K562 (cell line): ENCODE measurements around the gene C13orf42. TPM values are rescaled to one million over a fixed set of nuclear protein-coding genes. Genes with fewer than 3 reads are reported as not detected.
A peak's percentile ranks its signal among the peaks of the same experiment; 100 is the strongest.

Experiments used
- ATAC-seq: fragments of 200-7000 bp; cut with Tn5 transposase; 3 replicates; pipeline ENCODE4 v1.9.1; 2020; ENCODE audit warnings: moderate library complexity
- BruUV-seq: library from RNA; stranded (reverse); fragments of 400-500 nt; replicated peaks from 2 replicates; lab custom pipeline; 2021; lab: Mats Ljungman, UMichigan
- CTCF ChIA-PET: fragments of 300-600 bp; formaldehyde crosslinking; extraction: SDS; loops from one replicate; lab custom pipeline; 2021; ENCODE audit warnings: low intra/inter-chr PET ratio; lab: Yijun Ruan, JAX
- POLR2A ChIA-PET: fragments of 300-600, 350-650 bp; sonication (Branson Sonifier 250); formaldehyde crosslinking; extraction: SDS; loops from one replicate; lab custom pipeline; 2021; ENCODE audit warnings: antibody characterized with exemption, inconsistent platforms; lab: Yijun Ruan, JAX
- DNase-seq, 4 experiments: peaks; one replicate each; pipeline versions ENCODE4 v3.0.0 to v3.0.0-alpha.2; 2011 to 2018; ENCODE audit warnings: low spot score in 3 of 4, mixed read lengths in 3 of 4; ENCODE audit errors: extremely low read depth in 1 of 4
- FAIRE-seq: peaks from 2 replicates; lab custom pipeline; 2011; peaks lifted over from hg19 to GRCh38; lab: Jason Lieb, UNC
- H2AFZ ChIP-seq: 2 replicates; pipeline ENCODE4 v1.6.0; 2011; ENCODE audit warnings: low read depth, low read length, control low read depth, inconsistent platforms
- H3K27ac ChIP-seq: fragments of 200-600 bp; 3 replicates; pipeline ENCODE4 v1.8.0; 2011; ENCODE audit warnings: low read depth, mild to moderate bottlenecking, control low read depth, inconsistent platforms, low read length, moderate library complexity, mixed read lengths; ENCODE audit errors: extremely low read depth
- H3K27me3 ChIP-seq, 2 experiments: fragments of 300-600 bp in 1 of 2; 2 replicates in 1 of 2; 3 replicates in 1 of 2; pipeline versions ENCODE4 v1.6.0 to v1.8.0; 2011; ENCODE audit warnings: inconsistent platforms in 2 of 2, low read length in 2 of 2, mild to moderate bottlenecking in 1 of 2, mixed read lengths in 1 of 2, moderate library complexity in 1 of 2; ENCODE audit not compliant: control insufficient read depth in 2 of 2, insufficient read depth in 2 of 2
- H3K36me3 ChIP-seq: fragments of 300-600 bp; 3 replicates; pipeline ENCODE4 v1.8.0; 2011; ENCODE audit warnings: mild to moderate bottlenecking, low read length, inconsistent platforms; ENCODE audit not compliant: control insufficient read depth, insufficient read depth
- H3K4me1 ChIP-seq, 2 experiments: fragments of 200-600 bp in 1 of 2; replicated peaks in 1 of 2; 2 replicates in 1 of 2; 3 replicates in 1 of 2; pipeline versions ENCODE4 v1.5.1 to v1.8.0; 2011; ENCODE audit warnings: inconsistent platforms in 2 of 2, low read length in 2 of 2, mild to moderate bottlenecking in 1 of 2, mixed read lengths in 1 of 2, moderate library complexity in 1 of 2; ENCODE audit not compliant: control insufficient read depth in 2 of 2, insufficient read depth in 2 of 2
- H3K4me2 ChIP-seq: 2 replicates; pipeline ENCODE4 v1.6.1; 2011; ENCODE audit warnings: low read length, control low read depth, inconsistent platforms, mixed read lengths; ENCODE audit not compliant: insufficient read depth
- H3K4me3 ChIP-seq: fragments of 200-600 bp; sonication (generic), shearing (Covaris generic); 2 replicates; pipeline ENCODE4 v1.5.1; 2016; ENCODE audit warnings: control low read depth, inconsistent platforms
- H3K79me2 ChIP-seq: fragments of 200-600 bp; 3 replicates; pipeline ENCODE4 v1.8.0; 2011; ENCODE audit warnings: low read length, inconsistent platforms; ENCODE audit not compliant: control insufficient read depth, insufficient read depth
- H3K9ac ChIP-seq, 2 experiments: 2 replicates each; pipeline versions ENCODE4 v1.6.0 to v1.6.1; 2011; ENCODE audit warnings: low read depth in 2 of 2, low read length in 2 of 2, control low read depth in 1 of 2, inconsistent platforms in 1 of 2, mild to moderate bottlenecking in 1 of 2, mixed read lengths in 1 of 2; ENCODE audit not compliant: insufficient read depth in 1 of 2
- H3K9me1 ChIP-seq: one replicate; pipeline ENCODE4 v1.6.0; 2011; ENCODE audit warnings: inconsistent platforms, mild to moderate bottlenecking, low read length, moderate library complexity; ENCODE audit not compliant: control insufficient read depth, insufficient read depth
- H3K9me3 ChIP-seq: replicated peaks from 2 replicates; pipeline ENCODE4 v1.5.1; 2011; ENCODE audit warnings: low read depth, low read length, inconsistent platforms; ENCODE audit not compliant: control insufficient read depth, insufficient read depth
- H4K20me1 ChIP-seq: replicated peaks from 2 replicates; pipeline ENCODE4 v1.6.1; 2011; ENCODE audit warnings: low read length, inconsistent platforms, mixed read lengths; ENCODE audit not compliant: control insufficient read depth, insufficient read depth
- CEBPG ChIP-seq, 3 experiments: fragments of 200-800 bp in 1 of 3; sonication (Bioruptor generic) in 1 of 3; sonication (generic) in 1 of 3; formaldehyde crosslinking in 1 of 3; IDR thresholded peaks in 2 of 3; conservative IDR thresholded peaks in 1 of 3; 2 replicates each; pipeline versions ENCODE4 v1.6.1 to v1.8.0; 2016 to 2022; ENCODE audit warnings: missing compliant biosample characterization in 2 of 3, missing genetic modification characterization in 2 of 3, mild to moderate bottlenecking in 1 of 3, missing genetic modification reagents in 1 of 3
- MCM3 ChIP-seq: fragments of 450-650 bp; IDR thresholded peaks from 2 replicates; pipeline ENCODE4 v1.6.1; 2016
- PTTG1 ChIP-seq: fragments of 450-650 bp; IDR thresholded peaks from 2 replicates; pipeline ENCODE4 v1.6.1; 2016; ENCODE audit warnings: low read depth, mild to moderate bottlenecking, missing genetic modification characterization, missing compliant biosample characterization
- TBP ChIP-seq: optimal IDR thresholded peaks from 2 replicates; pipeline ENCODE3; 2011; ENCODE audit warnings: low read depth, low read length, improper control_type of control experiment
- YY1 ChIP-seq, 3 experiments: IDR thresholded peaks; 2 replicates each; pipeline ENCODE4 v1.6.1; 2011; ENCODE audit warnings: low read length in 2 of 3, mild to moderate bottlenecking in 2 of 3, moderate library complexity in 2 of 3, borderline replicate concordance in 1 of 3, control low read depth in 1 of 3, low read depth in 1 of 3; ENCODE audit not compliant: insufficient read depth in 3 of 3, insufficient replicate concordance in 2 of 3, control insufficient read depth in 1 of 3, insufficient read length in 1 of 3; ENCODE audit errors: extremely low read depth in 1 of 3
- ZNF668 ChIP-seq: fragments of 250-450 bp; sonication (Bioruptor Pico); IDR thresholded peaks from 2 replicates; pipeline ENCODE4 v1.8.0; 2022; ENCODE audit warnings: mild to moderate bottlenecking, inconsistent platforms
- WGBS: fragments of 100-300 bp; shearing (Covaris generic); methylation state at CpG from one replicate; pipeline ENCODE4 v1.1.6; 2016; ENCODE audit warnings: low coverage, mixed read lengths; ENCODE audit not compliant: insufficient coverage; ENCODE audit errors: missing lambda C conversion rate; 5-methylcytosine and 5-hydroxymethylcytosine counted together
- in situ Hi-C: fragments of 300-500 bp; cut with MboI; formaldehyde crosslinking; loops from 4 replicates; pipeline ENCODE4 v1.15.0; 2018; ENCODE audit warnings: inconsistent platforms, mixed read lengths
- intact Hi-C: fragments of 100-400 bp; cut with micrococcal nuclease; formaldehyde crosslinking; loops from 2 replicates; pipeline ENCODE4 v1.14.2; 2022
- polyA plus RNA-seq, 8 experiments: library from polyadenylated mRNA; depleted of rRNA in 4 of 8; stranded (reverse) in 5 of 8; unstranded in 3 of 8; fragments of >200 nt; fragmentation: Nextera tagmentation in 2 of 8; fragmentation: Illumina TruSeq in 1 of 8; extraction: Ambion mirVana in 2 of 8; extraction: Trizol in 1 of 8; gene quantifications; 2 replicates each; pipeline versions ENCODE4 v1.2.1 to v1.2.3, GENCODE V29; 2011 to 2014; ENCODE audit warnings: inconsistent platforms in 1 of 8, missing spikeins in 1 of 8
- total RNA-seq, 7 experiments: library from RNA; depleted of rRNA in 6 of 7; stranded (reverse); fragments of >200 nt in 6 of 7; fragmentation: Illumina TruSeq in 2 of 7; extraction: Trizol in 2 of 7; gene quantifications; 2 replicates each; pipeline versions ENCODE4 v1.2.1 to v1.2.3, GENCODE V29; 2011 to 2021; ENCODE audit warnings: low replicate concordance in 1 of 7
- TF ChIP-seq, protein P1 (sequence below), 3 experiments: IDR thresholded peaks in 2 of 3; conservative IDR thresholded peaks in 1 of 3; 2 replicates each; pipeline ENCODE4 v1.5.1; 2011 to 2012; ENCODE audit warnings: low read length in 3 of 3, mild to moderate bottlenecking in 3 of 3, control low read depth in 2 of 3, improper control_type of control experiment in 1 of 3, inconsistent platforms in 1 of 3, low read depth in 1 of 3, mixed read lengths in 1 of 3, moderate library complexity in 1 of 3; ENCODE audit not compliant: insufficient read depth in 2 of 3
- TF ChIP-seq, protein P2 (sequence below): fragments of 250-450 bp; sonication (Bioruptor Pico); IDR thresholded peaks from 2 replicates; pipeline ENCODE4 v1.8.0; 2022; ENCODE audit warnings: moderate library complexity, mild to moderate bottlenecking, inconsistent platforms

The C13orf42 gene
- total and polyA plus RNA-seq, 9 of the 15 experiments (the other 6 are each of a cell fraction or from before 2014, with no cell fraction given), result 0.18 TPM; not detected in 8

DNA sequence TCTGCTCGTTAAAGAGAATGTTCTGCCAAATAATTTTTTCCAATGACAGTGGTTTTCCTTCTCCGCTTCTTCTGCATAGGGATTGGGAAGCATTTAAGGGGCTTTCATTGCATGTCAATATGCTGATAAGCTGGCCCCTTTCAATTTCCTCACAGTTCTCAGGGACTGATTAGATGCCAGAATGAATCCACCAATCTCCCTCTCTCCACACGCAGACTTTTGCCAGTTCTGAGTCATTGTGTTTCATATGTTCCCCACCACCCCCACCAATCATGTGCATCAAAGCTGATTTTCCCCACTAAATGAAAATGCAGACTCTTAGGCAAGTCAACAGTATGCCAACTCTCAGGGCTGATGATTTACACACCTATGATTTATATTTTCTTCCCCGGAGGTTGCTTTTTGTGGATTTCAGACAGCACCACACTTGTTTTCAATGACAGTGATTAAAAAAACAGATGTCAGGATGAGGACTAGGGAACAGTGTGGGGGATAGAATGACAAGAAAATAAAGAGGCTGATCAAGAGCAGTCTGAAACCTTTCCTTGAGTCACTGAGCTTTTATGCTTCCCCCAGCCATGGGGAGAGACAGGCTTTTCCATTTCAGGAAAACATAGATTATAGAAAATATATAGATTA lies 47.9 kb upstream of the C13orf42 start:
- no peak overlapping the region for H3K9ac ChIP-seq
- 0% methylated on average over 4 of the region's 4 CpGs for WGBS
- in situ Hi-C loops, result no loop called here
- ATAC-seq (no peak), FAIRE-seq (no peak), DNase-seq (no peak)
- CTCF ChIA-PET, result no interaction called here
- no peaks in the 10 kb centered on the region for H3K36me3 ChIP-seq
- H3K4me1 ChIP-seq, result peaks cover 0 to 6% of the 10 kb centered on the region in 2 experiments; a peak in 3 of 5 replicates
- no peaks in the 10 kb centered on the region for H3K9me3 ChIP-seq
- H3K4me3 ChIP-seq, result no peak overlapping the region
- H3K4me2 ChIP-seq, result no peak overlapping the region
- no peak overlapping the region for H2AFZ ChIP-seq
- no peaks in the 10 kb centered on the region for H4K20me1 ChIP-seq
- BruUV-seq, result no TSS peak
- no peaks in the 10 kb centered on the region; a peak in 1 of 5 replicates for H3K27me3 ChIP-seq
- no peak for TF ChIP-seq ZNF668 (CRISPR knock-in tag)
- no peak for TF ChIP-seq PTTG1
- TF ChIP-seq TBP, result no peak
- TF ChIP-seq CEBPG (CRISPR knock-in tag; IDR thresholded peaks at IDR 0.05), result no peak
- TF ChIP-seq CEBPG (tag; conservative IDR thresholded peaks at IDR 0.05 in 1 of 2, IDR thresholded peaks at IDR 0.05 in 1 of 2), result no peak
- no peak for TF ChIP-seq MCM3
- TF ChIP-seq, all 486 proteins: peak for 0
- intact Hi-C loops, result no loop called here
- H3K9me1 ChIP-seq, result no peaks in the 10 kb centered on the region
- POLR2A ChIA-PET, result no interaction called here
- H3K79me2 ChIP-seq, result no peaks in the 10 kb centered on the region
- no peak overlapping the region for H3K27ac ChIP-seq

DNA sequence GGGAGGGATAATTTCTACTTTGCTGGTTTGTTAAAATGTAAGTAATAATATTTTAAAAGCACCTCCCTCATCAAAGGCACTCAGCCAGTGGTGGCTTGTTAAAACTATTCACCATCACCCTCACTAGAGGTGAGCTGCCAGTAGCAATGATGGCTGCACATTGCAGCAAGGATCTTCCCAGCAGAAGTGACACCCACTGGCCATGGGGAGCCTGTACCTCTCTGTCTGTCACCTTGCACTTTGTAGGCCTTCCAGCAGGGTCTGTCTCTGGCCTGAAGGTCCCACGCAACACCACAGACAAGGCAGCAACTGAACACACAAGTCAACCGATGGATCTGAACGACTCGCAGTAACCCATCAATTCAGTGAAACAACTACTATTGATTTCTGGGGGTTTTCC lies 47.3 kb upstream of the C13orf42 start:
- no TSS peak for BruUV-seq
- Histone ChIP-seq H3K4me2 (no peak overlapping the region), H2AFZ (no peak overlapping the region), H4K20me1 (no peaks in the 10 kb centered on the region), H3K36me3 (no peaks in the 10 kb centered on the region), H3K9ac (no peak overlapping the region), H3K9me3 (no peaks in the 10 kb centered on the region), H3K4me3 (no peak overlapping the region), H3K27me3 (no peaks in the 10 kb centered on the region; a peak in 1 of 5 replicates), H3K27ac (no peak overlapping the region), H3K9me1 (no peaks in the 10 kb centered on the region)
- DNase-seq, result peak in 1 of 4 experiments; percentile 3
- POLR2A ChIA-PET, result no interaction called here
- CTCF ChIA-PET, result no interaction called here
- 3% methylated on average over 3 of the region's 4 CpGs for WGBS
- no peak for FAIRE-seq
- intact Hi-C loops, result no loop called here
- in situ Hi-C loops, result no loop called here
- ATAC-seq, result peak; percentile 81
- TF ChIP-seq, protein P1, sequence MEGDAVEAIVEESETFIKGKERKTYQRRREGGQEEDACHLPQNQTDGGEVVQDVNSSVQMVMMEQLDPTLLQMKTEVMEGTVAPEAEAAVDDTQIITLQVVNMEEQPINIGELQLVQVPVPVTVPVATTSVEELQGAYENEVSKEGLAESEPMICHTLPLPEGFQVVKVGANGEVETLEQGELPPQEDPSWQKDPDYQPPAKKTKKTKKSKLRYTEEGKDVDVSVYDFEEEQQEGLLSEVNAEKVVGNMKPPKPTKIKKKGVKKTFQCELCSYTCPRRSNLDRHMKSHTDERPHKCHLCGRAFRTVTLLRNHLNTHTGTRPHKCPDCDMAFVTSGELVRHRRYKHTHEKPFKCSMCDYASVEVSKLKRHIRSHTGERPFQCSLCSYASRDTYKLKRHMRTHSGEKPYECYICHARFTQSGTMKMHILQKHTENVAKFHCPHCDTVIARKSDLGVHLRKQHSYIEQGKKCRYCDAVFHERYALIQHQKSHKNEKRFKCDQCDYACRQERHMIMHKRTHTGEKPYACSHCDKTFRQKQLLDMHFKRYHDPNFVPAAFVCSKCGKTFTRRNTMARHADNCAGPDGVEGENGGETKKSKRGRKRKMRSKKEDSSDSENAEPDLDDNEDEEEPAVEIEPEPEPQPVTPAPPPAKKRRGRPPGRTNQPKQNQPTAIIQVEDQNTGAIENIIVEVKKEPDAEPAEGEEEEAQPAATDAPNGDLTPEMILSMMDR (IDR thresholded peaks at IDR 0.05 in 2 of 3, conservative IDR thresholded peaks at IDR 0.05 in 1 of 3; ENCODE audit: insufficient read depth in 2 of 3, low read depth in 1 of 3, low read length in 3 of 3), result peak in 1 of 3 experiments; percentile 53; a peak in 2 of 6 replicates
- TF ChIP-seq, protein P2, sequence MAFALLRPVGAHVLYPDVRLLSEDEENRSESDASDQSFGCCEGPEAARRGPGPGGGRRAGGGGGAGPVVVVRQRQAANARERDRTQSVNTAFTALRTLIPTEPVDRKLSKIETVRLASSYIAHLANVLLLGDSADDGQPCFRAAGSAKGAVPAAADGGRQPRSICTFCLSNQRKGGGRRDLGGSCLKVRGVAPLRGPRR, result no peak
- peak in 1 of 3 experiments; percentile 19 for TF ChIP-seq YY1 (IDR thresholded peaks at IDR 0.05; ENCODE audit: borderline replicate concordance in 1 of 3, control insufficient read depth in 1 of 3, extremely low read depth in 1 of 3, insufficient read depth in 3 of 3, insufficient read length in 1 of 3, insufficient replicate concordance in 2 of 3, low read depth in 1 of 3, low read length in 2 of 3)
- TF ChIP-seq, all 486 proteins: peak for 2
- peaks cover 0 to 6% of the 10 kb centered on the region in 2 experiments; a peak in 3 of 5 replicates for H3K4me1 ChIP-seq
- H3K79me2 ChIP-seq, result no peaks in the 10 kb centered on the region
